ENCODE data around the gene MTX1.

DNA sequence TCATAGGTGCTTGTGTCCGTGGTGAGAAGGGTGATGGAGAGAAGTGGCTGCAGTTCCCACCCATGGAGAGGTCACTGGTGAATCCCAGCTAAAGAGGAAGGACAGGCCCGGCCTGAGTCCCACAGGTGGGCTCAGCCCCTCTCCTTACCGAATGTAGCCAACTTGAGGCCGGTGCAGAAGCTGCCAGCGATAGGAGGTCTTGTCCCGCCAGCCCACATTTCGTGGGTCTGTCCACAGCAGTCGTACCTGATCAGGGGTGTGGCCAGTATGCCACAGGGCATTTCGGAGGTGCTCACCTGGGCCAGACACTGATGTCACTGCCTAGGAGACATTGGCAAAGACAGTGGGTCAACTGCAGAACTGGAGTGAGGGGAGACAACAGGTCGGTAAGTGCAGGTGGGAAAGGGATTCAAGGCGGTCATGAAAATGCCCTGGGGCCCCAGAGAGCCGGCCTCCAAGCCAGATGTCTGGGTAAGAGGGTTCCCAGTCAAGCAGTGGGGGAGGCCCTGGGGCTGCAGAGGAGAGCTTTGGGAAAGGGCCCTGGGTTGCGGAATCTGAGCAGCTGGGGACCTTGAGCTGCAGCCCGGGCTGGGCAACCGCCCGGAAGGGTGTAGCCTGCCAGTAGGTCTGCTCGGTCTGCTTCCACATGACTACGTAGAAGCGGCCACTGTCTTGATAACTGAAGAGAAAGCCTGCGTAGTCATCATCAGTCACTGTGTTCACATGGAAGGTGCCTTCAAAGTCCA lies 11.4 kb upstream of the MTX1 start:
- TF ChIP-seq EZH2 (IDR thresholded peaks at IDR 0.05) = no peak
- no peak for TF ChIP-seq POLR2A (IDR thresholded peaks at IDR 0.05; ENCODE audit: borderline replicate concordance, extremely low read depth, insufficient read depth, insufficient read length)
- TF ChIP-seq, protein P1, sequence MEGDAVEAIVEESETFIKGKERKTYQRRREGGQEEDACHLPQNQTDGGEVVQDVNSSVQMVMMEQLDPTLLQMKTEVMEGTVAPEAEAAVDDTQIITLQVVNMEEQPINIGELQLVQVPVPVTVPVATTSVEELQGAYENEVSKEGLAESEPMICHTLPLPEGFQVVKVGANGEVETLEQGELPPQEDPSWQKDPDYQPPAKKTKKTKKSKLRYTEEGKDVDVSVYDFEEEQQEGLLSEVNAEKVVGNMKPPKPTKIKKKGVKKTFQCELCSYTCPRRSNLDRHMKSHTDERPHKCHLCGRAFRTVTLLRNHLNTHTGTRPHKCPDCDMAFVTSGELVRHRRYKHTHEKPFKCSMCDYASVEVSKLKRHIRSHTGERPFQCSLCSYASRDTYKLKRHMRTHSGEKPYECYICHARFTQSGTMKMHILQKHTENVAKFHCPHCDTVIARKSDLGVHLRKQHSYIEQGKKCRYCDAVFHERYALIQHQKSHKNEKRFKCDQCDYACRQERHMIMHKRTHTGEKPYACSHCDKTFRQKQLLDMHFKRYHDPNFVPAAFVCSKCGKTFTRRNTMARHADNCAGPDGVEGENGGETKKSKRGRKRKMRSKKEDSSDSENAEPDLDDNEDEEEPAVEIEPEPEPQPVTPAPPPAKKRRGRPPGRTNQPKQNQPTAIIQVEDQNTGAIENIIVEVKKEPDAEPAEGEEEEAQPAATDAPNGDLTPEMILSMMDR (IDR thresholded peaks at IDR 0.05 in 2 of 3, conservative IDR thresholded peaks at IDR 0.05 in 1 of 3; ENCODE audit: borderline replicate concordance in 1 of 3, insufficient read depth in 1 of 3, low read depth in 2 of 3, low read length in 2 of 3) = no peak
- no peak for TF ChIP-seq POLR2AphosphoS5 (IDR thresholded peaks at IDR 0.05; ENCODE audit: low read depth, low read length)
- TF ChIP-seq CEBPB (IDR thresholded peaks at IDR 0.05; ENCODE audit: low read depth) = no peak
- TF ChIP-seq, protein P2, sequence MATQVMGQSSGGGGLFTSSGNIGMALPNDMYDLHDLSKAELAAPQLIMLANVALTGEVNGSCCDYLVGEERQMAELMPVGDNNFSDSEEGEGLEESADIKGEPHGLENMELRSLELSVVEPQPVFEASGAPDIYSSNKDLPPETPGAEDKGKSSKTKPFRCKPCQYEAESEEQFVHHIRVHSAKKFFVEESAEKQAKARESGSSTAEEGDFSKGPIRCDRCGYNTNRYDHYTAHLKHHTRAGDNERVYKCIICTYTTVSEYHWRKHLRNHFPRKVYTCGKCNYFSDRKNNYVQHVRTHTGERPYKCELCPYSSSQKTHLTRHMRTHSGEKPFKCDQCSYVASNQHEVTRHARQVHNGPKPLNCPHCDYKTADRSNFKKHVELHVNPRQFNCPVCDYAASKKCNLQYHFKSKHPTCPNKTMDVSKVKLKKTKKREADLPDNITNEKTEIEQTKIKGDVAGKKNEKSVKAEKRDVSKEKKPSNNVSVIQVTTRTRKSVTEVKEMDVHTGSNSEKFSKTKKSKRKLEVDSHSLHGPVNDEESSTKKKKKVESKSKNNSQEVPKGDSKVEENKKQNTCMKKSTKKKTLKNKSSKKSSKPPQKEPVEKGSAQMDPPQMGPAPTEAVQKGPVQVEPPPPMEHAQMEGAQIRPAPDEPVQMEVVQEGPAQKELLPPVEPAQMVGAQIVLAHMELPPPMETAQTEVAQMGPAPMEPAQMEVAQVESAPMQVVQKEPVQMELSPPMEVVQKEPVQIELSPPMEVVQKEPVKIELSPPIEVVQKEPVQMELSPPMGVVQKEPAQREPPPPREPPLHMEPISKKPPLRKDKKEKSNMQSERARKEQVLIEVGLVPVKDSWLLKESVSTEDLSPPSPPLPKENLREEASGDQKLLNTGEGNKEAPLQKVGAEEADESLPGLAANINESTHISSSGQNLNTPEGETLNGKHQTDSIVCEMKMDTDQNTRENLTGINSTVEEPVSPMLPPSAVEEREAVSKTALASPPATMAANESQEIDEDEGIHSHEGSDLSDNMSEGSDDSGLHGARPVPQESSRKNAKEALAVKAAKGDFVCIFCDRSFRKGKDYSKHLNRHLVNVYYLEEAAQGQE (IDR thresholded peaks at IDR 0.05; ENCODE audit: low read depth) = no peak
- TF ChIP-seq JUND (IDR thresholded peaks at IDR 0.05) = no peak
- TF ChIP-seq ZFX (IDR thresholded peaks at IDR 0.05) = no peak
- TF ChIP-seq, protein P3, sequence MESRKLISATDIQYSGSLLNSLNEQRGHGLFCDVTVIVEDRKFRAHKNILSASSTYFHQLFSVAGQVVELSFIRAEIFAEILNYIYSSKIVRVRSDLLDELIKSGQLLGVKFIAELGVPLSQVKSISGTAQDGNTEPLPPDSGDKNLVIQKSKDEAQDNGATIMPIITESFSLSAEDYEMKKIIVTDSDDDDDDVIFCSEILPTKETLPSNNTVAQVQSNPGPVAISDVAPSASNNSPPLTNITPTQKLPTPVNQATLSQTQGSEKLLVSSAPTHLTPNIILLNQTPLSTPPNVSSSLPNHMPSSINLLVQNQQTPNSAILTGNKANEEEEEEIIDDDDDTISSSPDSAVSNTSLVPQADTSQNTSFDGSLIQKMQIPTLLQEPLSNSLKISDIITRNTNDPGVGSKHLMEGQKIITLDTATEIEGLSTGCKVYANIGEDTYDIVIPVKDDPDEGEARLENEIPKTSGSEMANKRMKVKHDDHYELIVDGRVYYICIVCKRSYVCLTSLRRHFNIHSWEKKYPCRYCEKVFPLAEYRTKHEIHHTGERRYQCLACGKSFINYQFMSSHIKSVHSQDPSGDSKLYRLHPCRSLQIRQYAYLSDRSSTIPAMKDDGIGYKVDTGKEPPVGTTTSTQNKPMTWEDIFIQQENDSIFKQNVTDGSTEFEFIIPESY (IDR thresholded peaks at IDR 0.05; ENCODE audit: extremely low read depth, insufficient replicate concordance, low read length) = no peak
- no peak for TF ChIP-seq FOSL1 (IDR thresholded peaks at IDR 0.05; ENCODE audit: low read depth)
- no peak for TF ChIP-seq ZNF274 (IDR thresholded peaks at IDR 0.05; ENCODE audit: low read depth, low read length)
- no peak for TF ChIP-seq SIN3A (IDR thresholded peaks at IDR 0.05; ENCODE audit: low read depth)
- TF ChIP-seq SP1 (IDR thresholded peaks at IDR 0.05; ENCODE audit: low read depth) = no peak
- TF ChIP-seq, protein P4, sequence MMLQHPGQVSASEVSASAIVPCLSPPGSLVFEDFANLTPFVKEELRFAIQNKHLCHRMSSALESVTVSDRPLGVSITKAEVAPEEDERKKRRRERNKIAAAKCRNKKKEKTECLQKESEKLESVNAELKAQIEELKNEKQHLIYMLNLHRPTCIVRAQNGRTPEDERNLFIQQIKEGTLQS (IDR thresholded peaks at IDR 0.05) = no peak
